GM21723 (cell line): ENCODE data around the gene ZNF878.

Source experiments
- ATAC-seq: cut with Tn5 transposase; IDR thresholded peaks from one replicate; pipeline ENCODE4 v1.9.1; 2021; ENCODE audit warnings: mild to moderate bottlenecking, moderate library complexity; ENCODE audit not compliant: unreplicated experiment

ZNF878 gene

GRCh38 chr19:12035220-12036172 is 17.3 kb downstream of the ZNF878 start, which contains the start of gene ZNF433:
ZNF433 (minus strand) TSS chr19:12035679; CDS start chr19:12035539, 140 bp downstream.
- peak; percentile 90 for ATAC-seq

GRCh38 chr19:12034620-12035019 is 18.1 kb downstream of the ZNF878 start:
- no peak for ATAC-seq

GRCh38 chr19:12034198-12034597 is 18.6 kb downstream of the ZNF878 start:
- no peak for ATAC-seq

- ATAC-seq, result no peak
These were observed 37.0 kb downstream of the ZNF878 start for GRCh38 chr19:12015753-12016116.

- no peak for ATAC-seq
These were observed 37.6 kb downstream of the ZNF878 start for GRCh38 chr19:12015015-12015752.

GRCh38 chr19:12000152-12000981 is 52.4 kb downstream of the ZNF878 start:
- ATAC-seq, result peak; percentile 65

GRCh38 chr19:11995174-11995573 is 57.6 kb downstream of the ZNF878 start:
- ATAC-seq, result no peak
